ENCODE measurements around the gene MYO10.
"Not testable (repeated sequence)": the region's sequence is repeated elsewhere in the genome, so short reads cannot be mapped to it uniquely, and the experiment has no call there.

MYO10 gene

GRCh38 chr5:16936150-16936988 lies at the start of gene MYO10:
MYO10 (minus strand) TSS chr5:16936288; CDS start chr5:16935808, 480 bp downstream.
- peak; percentile 11 for DNase-seq (ENCODE audit: low spot score)

- not testable (repeated sequence) for DNase-seq (ENCODE audit: low spot score)
Measured at GRCh38 chr5:16985304-16985703, 49.2 kb upstream of the MYO10 start.

GRCh38 chr5:16983972-16984371 lies 47.9 kb upstream of the MYO10 start:
- DNase-seq (ENCODE audit: low spot score), result no peak

GRCh38 chr5:16983022-16983639 lies 47.0 kb upstream of the MYO10 start:
- no peak for DNase-seq (ENCODE audit: low spot score)

- DNase-seq (ENCODE audit: low spot score), result no peak
Measured at GRCh38 chr5:16981700-16982099, 45.6 kb upstream of the MYO10 start.

- no peak for DNase-seq (ENCODE audit: low spot score)
Measured at GRCh38 chr5:16980983-16981382, 44.9 kb upstream of the MYO10 start.

- no peak for DNase-seq (ENCODE audit: low spot score)
Measured at GRCh38 chr5:16978296-16978695, 42.2 kb upstream of the MYO10 start.

- no peak for DNase-seq (ENCODE audit: low spot score)
Measured at GRCh38 chr5:16976625-16977008, 40.5 kb upstream of the MYO10 start.

- no peak for DNase-seq (ENCODE audit: low spot score)
Measured at GRCh38 chr5:16975950-16976624, 40.0 kb upstream of the MYO10 start.

- no peak for DNase-seq (ENCODE audit: low spot score)
Measured at GRCh38 chr5:16974981-16975380, 38.9 kb upstream of the MYO10 start.

- DNase-seq (ENCODE audit: low spot score), result no peak
Measured at GRCh38 chr5:16970826-16971225, 34.7 kb upstream of the MYO10 start.

GRCh38 chr5:16970260-16970659 lies 34.2 kb upstream of the MYO10 start:
- DNase-seq (ENCODE audit: low spot score), result no peak

- DNase-seq (ENCODE audit: low spot score), result no peak
Measured at GRCh38 chr5:16965581-16965980, 29.5 kb upstream of the MYO10 start.

GRCh38 chr5:16963821-16964220 lies 27.7 kb upstream of the MYO10 start:
- DNase-seq (ENCODE audit: low spot score), result no peak

GRCh38 chr5:16961131-16961530 lies 25.0 kb upstream of the MYO10 start:
- no peak for DNase-seq (ENCODE audit: low spot score)

- DNase-seq (ENCODE audit: low spot score), result no peak
Measured at GRCh38 chr5:16957304-16958196, 21.5 kb upstream of the MYO10 start.

- DNase-seq (ENCODE audit: low spot score), result no peak
Measured at GRCh38 chr5:16953729-16954128, 17.6 kb upstream of the MYO10 start.

- DNase-seq (ENCODE audit: low spot score), result no peak
Measured at GRCh38 chr5:16952968-16953671, 17.0 kb upstream of the MYO10 start.

GRCh38 chr5:16946725-16947124 lies 10.6 kb upstream of the MYO10 start:
- no peak for DNase-seq (ENCODE audit: low spot score)

- DNase-seq (ENCODE audit: low spot score), result no peak
Measured at GRCh38 chr5:16944816-16945562, 8.9 kb upstream of the MYO10 start.

All from CD4-positive, alpha-beta T cell treated with Interleukin-15 for 4 hours (primary cell).